Prostate gland (tissue), 2 donors: ENCODE results near the gene ANP32B. TPM values are rescaled to one million over a fixed set of nuclear protein-coding genes. Genes with fewer than 3 reads are reported as not detected.
A peak's percentile ranks its signal among the peaks of the same experiment; 100 is the strongest.

Experiments
- DNase-seq: peaks from one replicate; pipeline ENCODE4 v3.0.0-alpha.2; 2019; ENCODE audit warnings: low spot score
- H3K27ac ChIP-seq, 2 donors: fragments of 200-600 bp; sonication (generic); 2 replicates each; pipeline ENCODE4 v1.5.1; 2017 to 2019
- H3K27me3 ChIP-seq: fragments of 200-600 bp; sonication (generic); replicated peaks from 2 replicates; pipeline ENCODE4 v1.5.1; 2019; ENCODE audit not compliant: insufficient read depth
- H3K36me3 ChIP-seq, 2 donors: fragments of 200-600 bp; sonication (generic); 1 replicate in 1 of 2; 2 replicates in 1 of 2; pipeline versions ENCODE4 v1.5.1 to v1.8.1; 2017 to 2019
- H3K4me1 ChIP-seq: fragments of 200-600 bp; sonication (generic); replicated peaks from 2 replicates; pipeline ENCODE4 v1.5.1; 2019
- H3K4me3 ChIP-seq, 2 donors: fragments of 200-600 bp; sonication (generic); 2 replicates each; pipeline ENCODE4 v1.5.1; 2017 to 2019
- H3K9me3 ChIP-seq: fragments of 200-600 bp; sonication (generic); 2 replicates; pipeline ENCODE4 v1.5.1; 2017
- POLR2A ChIP-seq: fragments of 450-650 bp; IDR thresholded peaks from one replicate; pipeline ENCODE4 v1.6.1; 2016; ENCODE audit warnings: antibody characterized with exemption, mild to moderate bottlenecking
- POLR2AphosphoS5 ChIP-seq: sonication (generic); formaldehyde crosslinking; IDR thresholded peaks from one replicate; pipeline ENCODE4 v1.6.1; 2017; ENCODE audit warnings: antibody characterized with exemption
- WGBS: methylation state at CpG from one replicate; pipeline ENCODE4 v1.1.5; 2018; 5-methylcytosine and 5-hydroxymethylcytosine counted together
- intact Hi-C: fragments of 100-400 bp; cut with DNase I; formaldehyde crosslinking; loops from one replicate; pipeline ENCODE4 v1.14.2; 2022
- total RNA-seq, 2 donors: library from RNA; depleted of rRNA; stranded (reverse); fragments of >200 nt; gene quantifications; one replicate each; pipeline ENCODE4 v1.1.0, GENCODE V29; 2016
- TF ChIP-seq, protein P1 (sequence below), 4 experiments: fragments of 200-600 bp in 2 of 4; fragments of 450-650 bp in 2 of 4; sonication (generic) in 2 of 4; IDR thresholded peaks; 1 replicate in 3 of 4; 2 replicates in 1 of 4; pipeline ENCODE4 v1.5.1; 2016 to 2019; ENCODE audit warnings: antibody characterized with exemption in 4 of 4, mild to moderate bottlenecking in 2 of 4, moderate library complexity in 2 of 4

The ANP32B gene
- total RNA-seq, 2 donors from 2014 or later, result 22.5 to 25.1 TPM

DNA sequence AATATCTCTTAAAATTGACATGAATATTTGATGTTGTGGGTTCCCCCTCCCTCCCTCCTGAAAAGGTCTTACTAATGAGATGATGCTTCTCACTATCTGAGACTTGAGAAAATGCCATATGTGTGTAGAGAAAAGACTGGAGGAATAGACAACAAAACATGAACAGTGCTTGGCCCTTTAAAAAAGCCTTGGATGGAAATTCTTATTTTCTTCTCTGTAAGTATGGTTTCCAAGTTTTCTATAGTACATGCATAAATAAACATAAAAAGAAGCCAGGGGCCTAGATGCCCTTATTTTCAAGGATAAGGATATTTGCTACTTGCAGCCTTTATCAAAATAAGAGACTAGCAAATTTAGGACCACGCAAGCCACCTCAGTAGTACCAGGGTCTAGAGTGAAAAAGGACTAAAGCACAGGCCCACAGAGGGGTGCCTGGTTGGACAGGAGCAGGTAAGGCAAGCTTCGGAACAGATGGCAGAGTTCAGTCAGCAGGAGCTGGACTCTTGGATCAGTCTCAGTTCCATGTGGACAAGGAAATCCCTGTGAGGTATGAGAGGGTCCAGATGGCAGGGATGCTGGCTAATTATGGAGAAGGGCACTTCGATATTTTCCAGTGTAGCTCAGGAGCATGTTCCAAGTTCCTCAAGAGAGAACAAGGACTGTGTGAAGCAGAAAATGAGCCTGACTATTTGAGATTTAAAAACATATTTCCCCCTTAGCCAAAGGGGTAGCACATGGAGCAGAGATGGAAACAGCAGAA, 4.6 kb upstream of the ANP32B start:
- Histone ChIP-seq H3K4me1 (peaks cover 5% of the 10 kb centered on the region), H3K4me3 (no peak overlapping the region), H3K27me3 (no peaks in the 10 kb centered on the region), H3K36me3 (no peaks in the 10 kb centered on the region), H3K9me3 (no peaks in the 10 kb centered on the region), H3K27ac (no peak overlapping the region)
- WGBS, result 85% methylated on average over 3 of the region's 3 CpGs
- TF ChIP-seq, protein P1, sequence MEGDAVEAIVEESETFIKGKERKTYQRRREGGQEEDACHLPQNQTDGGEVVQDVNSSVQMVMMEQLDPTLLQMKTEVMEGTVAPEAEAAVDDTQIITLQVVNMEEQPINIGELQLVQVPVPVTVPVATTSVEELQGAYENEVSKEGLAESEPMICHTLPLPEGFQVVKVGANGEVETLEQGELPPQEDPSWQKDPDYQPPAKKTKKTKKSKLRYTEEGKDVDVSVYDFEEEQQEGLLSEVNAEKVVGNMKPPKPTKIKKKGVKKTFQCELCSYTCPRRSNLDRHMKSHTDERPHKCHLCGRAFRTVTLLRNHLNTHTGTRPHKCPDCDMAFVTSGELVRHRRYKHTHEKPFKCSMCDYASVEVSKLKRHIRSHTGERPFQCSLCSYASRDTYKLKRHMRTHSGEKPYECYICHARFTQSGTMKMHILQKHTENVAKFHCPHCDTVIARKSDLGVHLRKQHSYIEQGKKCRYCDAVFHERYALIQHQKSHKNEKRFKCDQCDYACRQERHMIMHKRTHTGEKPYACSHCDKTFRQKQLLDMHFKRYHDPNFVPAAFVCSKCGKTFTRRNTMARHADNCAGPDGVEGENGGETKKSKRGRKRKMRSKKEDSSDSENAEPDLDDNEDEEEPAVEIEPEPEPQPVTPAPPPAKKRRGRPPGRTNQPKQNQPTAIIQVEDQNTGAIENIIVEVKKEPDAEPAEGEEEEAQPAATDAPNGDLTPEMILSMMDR (IDR thresholded peaks at IDR 0.05), result no peak
- TF ChIP-seq POLR2A (no peak), POLR2AphosphoS5 (no peak)
- intact Hi-C loops, result no loop called here
- no peak for DNase-seq

DNA sequence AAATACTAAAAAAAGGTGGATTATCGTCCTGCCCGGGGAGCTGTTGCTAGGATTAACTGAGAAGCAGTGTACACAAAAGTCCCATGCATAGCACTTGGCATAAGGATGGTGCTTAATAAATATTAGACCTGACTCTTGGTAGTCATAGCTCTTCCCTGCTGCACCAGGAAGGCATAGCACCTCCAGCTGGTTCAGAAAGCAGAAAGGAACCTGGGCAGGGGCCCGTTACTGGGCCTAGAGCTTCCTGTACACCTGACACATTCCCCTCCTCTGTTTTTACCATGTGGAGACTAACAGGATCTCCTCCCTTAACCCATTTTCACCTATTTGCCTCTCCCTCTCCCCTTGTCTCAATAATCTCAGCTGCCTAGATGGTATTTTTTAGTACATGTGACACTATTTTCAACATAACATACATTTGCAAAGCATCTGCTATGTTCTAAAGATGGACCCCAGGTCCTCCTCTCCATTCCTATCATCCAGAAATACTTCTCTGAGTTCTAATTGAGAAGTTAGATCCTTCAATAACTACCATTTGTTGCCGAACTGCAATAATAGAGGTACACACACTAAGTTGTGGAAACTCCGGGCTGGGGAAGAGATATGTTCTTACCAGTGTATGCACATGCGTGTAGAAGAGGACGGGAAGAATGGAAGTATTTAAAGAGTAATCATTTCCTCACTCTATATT, 3.2 kb upstream of the ANP32B start:
- Histone ChIP-seq H3K4me1 (peaks cover 5% of the 10 kb centered on the region), H3K36me3 (no peaks in the 10 kb centered on the region), H3K4me3 (no peak overlapping the region), H3K9me3 (no peaks in the 10 kb centered on the region), H3K27ac (peak overlapping the region; percentile 41 to 50), H3K27me3 (no peaks in the 10 kb centered on the region)
- DNase-seq, result no peak
- WGBS, result 54% methylated on average over 7 of the region's 7 CpGs
- no peak for TF ChIP-seq POLR2AphosphoS5
- no peak for TF ChIP-seq POLR2A
- TF ChIP-seq, protein P1 (IDR thresholded peaks at IDR 0.05), result no peak
- intact Hi-C loops, result no loop called here

DNA sequence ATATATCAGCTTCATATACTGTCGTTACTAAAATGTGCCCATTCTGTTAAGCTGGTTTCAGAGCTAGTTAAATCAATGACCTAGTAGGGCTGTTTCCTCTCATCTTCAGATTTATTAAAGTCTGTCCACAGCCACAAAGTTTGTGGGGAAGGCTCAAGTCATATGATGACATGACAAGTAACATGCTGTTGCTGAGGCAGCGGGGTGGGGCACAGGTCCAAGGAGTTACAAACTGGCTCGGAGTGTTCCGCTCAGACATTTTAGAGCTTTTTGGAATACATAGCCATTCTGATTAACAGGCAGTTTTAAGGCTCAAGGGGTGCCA, 2.7 kb upstream of the ANP32B start:
- WGBS, result 12% methylated on average over 4 of the region's 4 CpGs
- Histone ChIP-seq H3K4me3 (no peak overlapping the region), H3K27me3 (no peaks in the 10 kb centered on the region), H3K27ac (peak overlapping the region; percentile 41 to 50), H3K9me3 (no peaks in the 10 kb centered on the region), H3K36me3 (no peaks in the 10 kb centered on the region), H3K4me1 (peaks cover 5% of the 10 kb centered on the region)
- intact Hi-C loops, result no loop called here
- DNase-seq, result peak; percentile 71
- TF ChIP-seq, protein P1 (IDR thresholded peaks at IDR 0.05), result no peak
- TF ChIP-seq POLR2A, result no peak
- peak; percentile 66 for TF ChIP-seq POLR2AphosphoS5

DNA sequence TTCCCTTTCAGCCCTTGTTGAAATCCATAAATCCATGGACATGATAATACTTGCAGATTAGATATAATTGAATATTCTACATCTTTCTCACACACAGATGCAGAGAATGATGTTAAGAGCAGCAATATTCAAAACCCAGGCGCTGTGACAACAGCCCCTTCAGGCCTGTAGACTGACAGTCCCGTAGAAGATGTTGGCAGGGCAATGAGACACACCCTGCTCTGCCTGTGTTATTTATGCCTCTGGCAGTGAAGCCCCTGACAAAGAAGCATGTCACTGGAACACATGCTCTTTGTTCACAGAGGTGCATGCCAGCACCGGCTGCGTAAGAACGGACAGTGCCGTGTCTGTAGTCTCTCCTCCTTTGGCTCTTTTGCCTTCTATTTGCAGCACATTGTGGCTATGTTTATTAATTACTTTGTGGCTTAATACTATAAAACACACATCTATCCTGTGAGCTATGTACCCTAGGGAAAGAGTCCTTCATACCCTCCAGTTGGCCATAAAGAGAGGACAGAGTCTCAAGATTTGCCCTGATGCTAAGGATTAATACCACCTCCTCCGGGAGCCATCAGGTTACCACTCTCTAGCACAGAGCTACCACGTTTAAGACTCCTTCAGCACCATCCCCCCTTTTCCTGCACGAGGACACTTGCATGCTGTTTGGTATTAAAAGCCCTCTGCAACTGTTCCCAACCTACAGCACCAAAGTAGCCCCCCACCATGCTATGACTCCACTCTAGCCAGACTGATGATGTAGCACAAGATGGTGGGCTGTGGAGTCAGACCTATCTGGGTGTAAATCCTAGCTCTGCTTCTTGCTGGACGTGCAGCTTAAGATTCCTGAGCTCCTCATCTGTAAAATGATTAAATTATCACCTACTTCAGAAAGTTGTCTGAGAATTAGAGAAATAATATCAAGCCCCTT, 2.0 kb upstream of the ANP32B start:
- H3K4me3 ChIP-seq, result no peak overlapping the region
- no peaks in the 10 kb centered on the region for H3K9me3 ChIP-seq
- TF ChIP-seq POLR2A, result no peak
- peak; percentile 45 for TF ChIP-seq POLR2AphosphoS5
- TF ChIP-seq, protein P1 (IDR thresholded peaks at IDR 0.05), result no peak
- H3K4me1 ChIP-seq, result peaks cover 7% of the 10 kb centered on the region
- peak overlapping the region; percentile 41 to 50 for H3K27ac ChIP-seq
- 23% methylated on average over 10 of the region's 10 CpGs for WGBS
- H3K27me3 ChIP-seq, result no peaks in the 10 kb centered on the region
- intact Hi-C loops, result no loop called here
- no peaks in the 10 kb centered on the region for H3K36me3 ChIP-seq
- peak; percentile 62 for DNase-seq
